Fibroblast of pulmonary artery (primary cell): ENCODE results near the gene DNAJC6.

Experiments used
- DNase-seq: peaks from one replicate; pipeline ENCODE4 v3.0.0-alpha.2; 2010; ENCODE audit warnings: low read depth
- H3K4me3 ChIP-seq: replicated peaks from 2 replicates; pipeline ENCODE4 v1.5.1; 2011; ENCODE audit warnings: low read depth, mild to moderate bottlenecking, control low read depth, low read length, moderate library complexity
- CTCF ChIP-seq: IDR thresholded peaks from 2 replicates; pipeline ENCODE4 v1.5.1; 2011; ENCODE audit warnings: mild to moderate bottlenecking, control low read depth, low read length, inconsistent platforms; ENCODE audit errors: missing control alignments

DNAJC6 gene

GRCh38 chr1:65317866-65318653 lies 8.7 kb downstream of the DNAJC6 start:
- no peak for TF ChIP-seq CTCF
- no peak overlapping the region for H3K4me3 ChIP-seq
- DNase-seq, result no peak

DNA sequence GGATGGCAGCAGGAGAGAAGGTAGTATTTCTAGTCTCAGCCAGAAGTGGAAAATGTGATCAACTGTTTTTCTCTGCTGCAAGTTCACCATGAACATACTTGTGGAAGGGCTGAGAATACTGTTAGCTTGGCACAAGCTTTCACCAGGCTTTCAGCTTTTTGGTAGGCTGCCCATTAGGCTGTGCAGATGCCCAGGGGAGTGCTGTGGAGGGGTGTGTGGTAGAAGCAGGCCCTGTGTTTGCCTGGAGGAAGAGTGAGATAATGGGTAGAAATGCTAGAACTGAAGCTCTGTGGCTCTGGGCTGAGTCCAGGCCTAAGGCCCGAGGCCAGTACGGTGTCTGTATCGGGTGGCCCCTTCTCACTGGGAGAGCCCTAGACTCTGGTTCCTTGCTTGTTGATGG lies 9.8 kb downstream of the DNAJC6 start:
- H3K4me3 ChIP-seq, result no peak overlapping the region
- no peak for DNase-seq
- TF ChIP-seq CTCF, result no peak

DNA sequence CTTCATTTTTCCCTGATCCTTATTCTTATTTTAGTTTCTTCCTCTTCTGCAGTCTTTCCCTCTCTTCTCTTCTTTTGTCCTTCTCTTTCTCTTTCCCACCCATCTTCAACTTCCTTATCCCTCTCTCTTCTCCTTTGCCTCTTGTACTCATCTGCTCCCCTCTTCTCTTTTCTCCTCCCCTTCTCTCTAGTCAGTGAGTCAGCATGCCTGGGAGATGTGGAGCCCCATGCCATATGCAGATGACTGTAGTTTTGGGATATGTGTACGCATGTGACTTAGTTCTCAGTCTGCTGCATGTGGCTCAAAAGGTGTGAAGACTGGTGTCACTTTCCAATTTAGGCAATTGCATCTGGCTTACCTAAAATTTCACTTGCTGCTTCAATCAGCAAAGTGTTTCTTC lies 10.4 kb downstream of the DNAJC6 start:
- TF ChIP-seq CTCF, result no peak
- DNase-seq, result no peak
- no peak overlapping the region for H3K4me3 ChIP-seq

DNA sequence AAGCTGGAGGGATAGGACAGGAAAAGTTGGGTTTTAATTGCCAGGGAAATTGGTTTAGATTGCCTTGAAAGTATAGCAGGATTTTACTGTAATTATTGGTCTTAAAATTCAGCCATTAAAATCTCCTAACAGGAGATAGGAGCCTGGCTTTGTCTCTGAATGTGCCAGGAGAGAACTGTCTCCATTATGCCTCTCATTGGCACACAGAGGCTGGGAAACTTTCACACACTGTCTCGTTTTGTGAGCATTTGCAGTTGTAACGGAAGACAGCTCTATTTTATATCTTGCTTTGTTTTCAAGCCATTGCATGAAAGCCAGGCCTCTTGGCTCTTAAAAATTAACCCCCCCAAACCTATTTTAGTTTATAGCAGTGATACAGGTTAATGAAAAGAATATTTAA lies 12.5 kb downstream of the DNAJC6 start:
- DNase-seq, result no peak
- H3K4me3 ChIP-seq, result no peak overlapping the region
- TF ChIP-seq CTCF, result no peak

GRCh38 chr1:65323246-65323645 lies 13.9 kb downstream of the DNAJC6 start:
- H3K4me3 ChIP-seq, result no peak overlapping the region
- no peak for TF ChIP-seq CTCF
- no peak for DNase-seq

GRCh38 chr1:65330021-65330420 lies 20.7 kb downstream of the DNAJC6 start:
- TF ChIP-seq CTCF, result no peak
- H3K4me3 ChIP-seq, result no peak overlapping the region
- no peak for DNase-seq

GRCh38 chr1:65330822-65331221 lies 21.5 kb downstream of the DNAJC6 start:
- no peak for DNase-seq
- TF ChIP-seq CTCF, result no peak
- no peak overlapping the region for H3K4me3 ChIP-seq
